ENCODE results near the gene MROH8. TPM values are rescaled to one million over a fixed set of nuclear protein-coding genes. Genes with fewer than 3 reads are reported as not detected.

Gene MROH8
- total RNA-seq, 1 donor from 2014 or later = 1.5 TPM

GRCh38 chr20:37166867-37167266 is 12.5 kb downstream of the MROH8 start:
- H3K27ac ChIP-seq = no peak overlapping the region
- intact Hi-C loops (cut with DNase I) = no loop called here
- H3K27me3 ChIP-seq = no peaks in the 10 kb centered on the region
- no peak for TF ChIP-seq CTCF (IDR thresholded peaks at IDR 0.05)
- no peak for TF ChIP-seq POLR2AphosphoS5 (IDR thresholded peaks at IDR 0.05; ENCODE audit: insufficient read depth in 1 of 2, low read depth in 1 of 2)
- TF ChIP-seq POLR2A (IDR thresholded peaks at IDR 0.05) = no peak
- H3K36me3 ChIP-seq = no peaks in the 10 kb centered on the region
- H3K9me3 ChIP-seq = no peaks in the 10 kb centered on the region
- no peak for DNase-seq (ENCODE audit: extremely low spot score in 2 of 2)
- H3K4me3 ChIP-seq = no peak overlapping the region
- H3K4me1 ChIP-seq = peaks cover 6% of the 10 kb centered on the region

GRCh38 chr20:37165031-37165430 is 14.3 kb downstream of the MROH8 start:
- H3K27me3 ChIP-seq = no peaks in the 10 kb centered on the region
- H3K4me1 ChIP-seq = peaks cover 6% of the 10 kb centered on the region
- no peaks in the 10 kb centered on the region for H3K9me3 ChIP-seq
- no peaks in the 10 kb centered on the region for H3K36me3 ChIP-seq
- no peak for DNase-seq (ENCODE audit: extremely low spot score in 2 of 2)
- H3K4me3 ChIP-seq = no peak overlapping the region
- intact Hi-C loops (cut with DNase I) = no loop called here
- TF ChIP-seq POLR2A (IDR thresholded peaks at IDR 0.05) = no peak
- no peak for TF ChIP-seq CTCF (IDR thresholded peaks at IDR 0.05)
- no peak for TF ChIP-seq POLR2AphosphoS5 (IDR thresholded peaks at IDR 0.05; ENCODE audit: insufficient read depth in 1 of 2, low read depth in 1 of 2)
- no peak overlapping the region for H3K27ac ChIP-seq

GRCh38 chr20:37163832-37164554 is 15.4 kb downstream of the MROH8 start:
- TF ChIP-seq POLR2A (IDR thresholded peaks at IDR 0.05) (no peak), POLR2AphosphoS5 (IDR thresholded peaks at IDR 0.05; ENCODE audit: insufficient read depth in 1 of 2, low read depth in 1 of 2) (no peak), CTCF (IDR thresholded peaks at IDR 0.05) (no peak)
- H3K27me3 ChIP-seq = no peaks in the 10 kb centered on the region
- no peaks in the 10 kb centered on the region for H3K9me3 ChIP-seq
- no peak overlapping the region for H3K27ac ChIP-seq
- DNase-seq (ENCODE audit: extremely low spot score in 2 of 2) = no peak
- peaks cover 6% of the 10 kb centered on the region for H3K4me1 ChIP-seq
- H3K4me3 ChIP-seq = no peak overlapping the region
- intact Hi-C loops (cut with DNase I) = no loop called here
- no peaks in the 10 kb centered on the region for H3K36me3 ChIP-seq

GRCh38 chr20:37162646-37163045 is 16.7 kb downstream of the MROH8 start:
- no peak overlapping the region for H3K27ac ChIP-seq
- intact Hi-C loops (cut with DNase I) = no loop called here
- no peak overlapping the region for H3K4me3 ChIP-seq
- H3K27me3 ChIP-seq = no peaks in the 10 kb centered on the region
- H3K36me3 ChIP-seq = no peaks in the 10 kb centered on the region
- DNase-seq (ENCODE audit: extremely low spot score in 2 of 2) = no peak
- H3K4me1 ChIP-seq = peaks cover 6% of the 10 kb centered on the region
- TF ChIP-seq POLR2A (IDR thresholded peaks at IDR 0.05) (no peak), POLR2AphosphoS5 (IDR thresholded peaks at IDR 0.05; ENCODE audit: insufficient read depth in 1 of 2, low read depth in 1 of 2) (no peak), CTCF (IDR thresholded peaks at IDR 0.05) (no peak)
- no peaks in the 10 kb centered on the region for H3K9me3 ChIP-seq

- Histone ChIP-seq H3K4me1 (peaks cover 6% of the 10 kb centered on the region), H3K27ac (no peak overlapping the region), H3K27me3 (no peaks in the 10 kb centered on the region), H3K9me3 (no peaks in the 10 kb centered on the region), H3K4me3 (no peak overlapping the region), H3K36me3 (no peaks in the 10 kb centered on the region)
- no peak for DNase-seq (ENCODE audit: extremely low spot score in 2 of 2)
- TF ChIP-seq POLR2A (IDR thresholded peaks at IDR 0.05) (no peak), POLR2AphosphoS5 (IDR thresholded peaks at IDR 0.05; ENCODE audit: insufficient read depth in 1 of 2, low read depth in 1 of 2) (no peak), CTCF (IDR thresholded peaks at IDR 0.05) (no peak)
- intact Hi-C loops (cut with DNase I) = no loop called here
These were observed 17.4 kb downstream of the MROH8 start for GRCh38 chr20:37161830-37162549.

Data from vagina (tissue), 2 donors.